GM21423 (cell line): ENCODE measurements around the gene ACY1.

ENCODE experiments used
- ATAC-seq: cut with Tn5 transposase; IDR thresholded peaks from one replicate; pipeline ENCODE4 v1.9.1; 2021; ENCODE audit warnings: mild to moderate bottlenecking, moderate library complexity; ENCODE audit not compliant: unreplicated experiment

Gene ACY1

DNA sequence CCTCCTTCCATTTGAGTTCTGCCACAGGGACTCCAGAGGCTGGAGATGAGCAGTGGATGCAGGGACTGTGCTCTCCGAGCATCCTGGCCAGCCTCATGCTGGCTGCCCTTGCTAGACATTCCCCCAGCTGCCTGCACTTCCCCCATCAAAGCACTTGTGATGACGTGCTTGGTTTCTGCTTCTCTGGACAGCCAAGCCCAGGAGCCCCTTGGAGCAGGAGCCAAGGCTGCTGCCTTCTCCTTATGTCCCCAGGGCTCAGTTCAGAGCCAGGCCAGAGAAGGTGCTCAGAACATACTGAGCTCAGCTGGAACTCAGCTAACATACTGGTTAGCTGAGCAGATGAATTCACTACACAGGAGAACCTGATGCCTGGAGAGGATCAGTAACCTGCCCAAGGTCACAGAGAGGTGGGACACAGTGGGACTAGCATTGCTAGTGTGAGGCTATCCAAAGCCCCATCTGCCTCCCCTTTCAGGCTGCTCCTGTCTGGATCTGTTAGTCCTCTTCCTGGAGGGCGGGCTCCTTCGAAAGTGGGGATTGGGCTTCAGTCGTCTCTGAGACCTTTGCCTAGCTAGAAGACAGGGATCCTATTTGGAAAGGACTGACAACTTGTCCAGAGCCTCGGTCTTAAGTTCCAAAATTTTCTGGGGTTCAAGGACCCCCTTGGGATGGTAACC is 20.3 kb upstream of the ACY1 start:
- ATAC-seq: no peak

DNA sequence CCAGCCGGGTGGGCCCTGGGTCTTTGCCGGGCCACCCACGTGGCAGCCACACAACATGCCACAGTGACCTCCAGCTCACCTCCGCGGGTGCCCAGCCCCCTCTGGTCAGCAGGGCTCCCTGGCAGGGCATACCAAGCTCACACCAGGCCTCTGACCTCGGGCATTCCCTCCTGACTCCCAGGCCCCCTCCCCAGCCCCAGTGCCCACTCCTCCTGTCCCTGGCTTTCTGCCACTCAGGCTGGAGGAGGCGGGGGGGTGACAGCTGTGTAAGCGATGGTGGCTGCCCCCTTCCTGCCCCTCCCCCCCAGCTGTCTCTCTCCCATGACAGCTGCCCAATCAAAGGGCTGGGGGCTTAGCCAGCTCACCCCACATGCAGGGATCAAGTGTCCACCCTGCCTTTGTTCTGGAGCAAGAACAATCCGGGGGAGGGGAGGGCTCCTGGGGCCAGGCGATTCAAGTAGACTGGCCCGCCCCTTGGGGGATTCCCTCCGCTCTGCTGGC is 19.3 kb upstream of the ACY1 start:
- ATAC-seq: no peak

GRCh38 chr3:51964521-51964920 is 18.8 kb upstream of the ACY1 start:
- no peak for ATAC-seq

DNA sequence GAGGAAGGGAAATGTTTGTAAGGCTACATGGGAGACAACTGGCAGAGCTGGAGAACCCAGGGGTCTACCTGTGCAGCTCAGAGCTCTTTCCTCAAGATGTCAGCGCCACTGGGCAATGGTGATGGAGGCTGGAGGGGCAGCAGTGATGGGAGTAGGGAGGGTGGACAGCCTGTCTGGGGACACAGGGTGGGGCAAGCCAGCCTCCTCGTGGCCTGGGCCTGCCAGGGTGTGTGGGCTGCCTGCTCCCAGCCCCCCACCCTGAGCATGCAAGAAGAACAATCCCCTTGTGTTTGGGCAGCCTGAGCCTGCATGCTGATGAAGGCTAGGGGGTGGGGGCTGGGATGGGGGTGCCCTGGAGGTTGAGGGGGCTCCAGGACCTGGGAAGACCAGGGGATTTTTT is 17.3 kb upstream of the ACY1 start:
- no peak for ATAC-seq

DNA sequence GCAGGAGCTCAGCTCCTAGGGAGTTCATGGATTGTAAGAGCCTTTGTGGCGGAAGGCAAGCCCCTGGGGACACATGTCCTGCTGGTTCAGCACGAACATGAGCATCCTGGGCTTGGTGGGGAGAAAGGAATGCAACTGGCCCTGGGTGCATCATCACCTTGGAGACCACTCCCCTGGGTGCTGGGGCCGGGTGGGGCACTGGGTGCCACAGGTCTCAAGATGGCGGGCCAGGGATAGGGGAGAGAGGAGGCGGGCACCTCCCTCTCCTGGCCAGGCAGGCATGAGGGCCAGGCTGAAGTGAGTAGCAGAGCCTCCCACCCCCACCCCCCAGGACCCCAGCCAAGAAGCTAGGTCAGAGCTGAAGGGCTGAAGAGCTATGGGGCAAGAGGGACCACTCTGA is 16.8 kb upstream of the ACY1 start:
- no peak for ATAC-seq

- no peak for ATAC-seq
These were observed 16.4 kb upstream of the ACY1 start for GRCh38 chr3:51966922-51967383.

DNA sequence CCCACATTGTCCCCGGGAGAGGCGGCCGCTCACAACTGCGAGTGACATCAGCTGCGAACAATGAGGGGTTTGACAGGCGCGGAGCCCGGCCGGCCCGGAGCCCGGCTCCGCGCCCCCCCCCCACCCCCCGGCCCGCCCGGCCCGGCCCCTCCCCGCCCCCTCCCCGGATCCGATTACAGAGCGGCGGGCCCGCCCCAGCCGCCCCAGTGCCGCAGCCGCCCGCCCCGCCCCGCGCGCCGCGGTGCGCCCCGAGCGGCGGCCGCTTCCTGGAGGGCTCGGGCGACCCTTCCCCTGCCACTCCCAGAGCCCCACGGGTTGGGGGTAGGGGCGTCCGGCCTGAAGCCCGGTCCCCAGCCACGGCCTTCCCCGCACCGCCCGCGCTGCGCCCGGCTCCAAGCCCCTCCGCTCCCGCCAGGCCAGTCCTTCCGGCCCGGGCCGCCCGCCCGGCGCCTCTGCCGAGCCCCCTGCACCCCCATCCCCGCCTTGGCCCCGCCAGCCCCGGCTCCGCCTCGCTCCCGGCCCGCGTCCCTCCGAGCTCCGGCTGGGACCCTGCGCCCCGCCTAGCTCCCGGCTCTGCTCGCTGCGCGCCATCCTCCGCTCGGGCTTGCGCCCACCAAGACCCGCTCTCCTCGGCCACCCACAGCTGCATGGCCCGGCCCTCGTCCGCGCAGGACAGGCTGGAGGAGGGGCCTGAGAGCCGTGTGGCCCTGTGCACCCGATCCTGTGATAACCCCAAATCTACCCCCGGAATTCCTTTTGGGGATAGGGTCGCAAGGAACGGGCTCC is 15.8 kb upstream of the ACY1 start, which contains the start of gene PCBP4:
Gene PCBP4 (minus strand): TSS at position 71 of the 786 bp plus-strand sequence. CDS start 6,214 bp downstream, outside the sequence.
- ATAC-seq: no peak

DNA sequence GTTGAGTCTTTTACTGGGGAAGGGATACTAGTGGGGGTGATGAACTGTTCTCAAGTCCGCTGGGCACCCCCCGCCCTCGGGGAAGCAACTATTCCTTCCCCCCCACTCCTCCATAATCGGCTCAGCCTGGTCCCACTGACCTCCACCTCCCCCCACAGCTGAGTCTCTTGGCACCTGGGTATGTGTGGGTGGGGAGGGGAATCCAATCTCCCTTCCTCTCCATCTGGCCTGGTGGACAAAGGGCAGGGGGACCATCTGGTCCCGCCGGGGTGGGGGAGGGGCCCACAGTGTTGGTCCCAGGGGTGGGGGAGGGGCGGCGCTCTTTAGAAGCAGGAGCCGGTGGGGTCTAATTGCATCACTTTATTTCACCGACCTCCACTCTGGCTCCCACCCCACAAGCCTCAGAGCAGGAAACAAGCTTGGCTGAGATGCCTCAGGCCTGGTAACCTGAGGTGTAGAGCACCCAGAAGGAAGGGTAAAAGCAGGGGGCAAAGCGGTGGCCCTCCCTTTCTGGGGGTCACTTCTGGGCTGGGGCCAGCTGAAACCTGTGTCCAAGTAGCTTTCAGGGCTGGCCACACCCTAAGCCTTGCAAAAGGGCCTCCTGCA is 15.1 kb upstream of the ACY1 start:
- ATAC-seq: no peak

DNA sequence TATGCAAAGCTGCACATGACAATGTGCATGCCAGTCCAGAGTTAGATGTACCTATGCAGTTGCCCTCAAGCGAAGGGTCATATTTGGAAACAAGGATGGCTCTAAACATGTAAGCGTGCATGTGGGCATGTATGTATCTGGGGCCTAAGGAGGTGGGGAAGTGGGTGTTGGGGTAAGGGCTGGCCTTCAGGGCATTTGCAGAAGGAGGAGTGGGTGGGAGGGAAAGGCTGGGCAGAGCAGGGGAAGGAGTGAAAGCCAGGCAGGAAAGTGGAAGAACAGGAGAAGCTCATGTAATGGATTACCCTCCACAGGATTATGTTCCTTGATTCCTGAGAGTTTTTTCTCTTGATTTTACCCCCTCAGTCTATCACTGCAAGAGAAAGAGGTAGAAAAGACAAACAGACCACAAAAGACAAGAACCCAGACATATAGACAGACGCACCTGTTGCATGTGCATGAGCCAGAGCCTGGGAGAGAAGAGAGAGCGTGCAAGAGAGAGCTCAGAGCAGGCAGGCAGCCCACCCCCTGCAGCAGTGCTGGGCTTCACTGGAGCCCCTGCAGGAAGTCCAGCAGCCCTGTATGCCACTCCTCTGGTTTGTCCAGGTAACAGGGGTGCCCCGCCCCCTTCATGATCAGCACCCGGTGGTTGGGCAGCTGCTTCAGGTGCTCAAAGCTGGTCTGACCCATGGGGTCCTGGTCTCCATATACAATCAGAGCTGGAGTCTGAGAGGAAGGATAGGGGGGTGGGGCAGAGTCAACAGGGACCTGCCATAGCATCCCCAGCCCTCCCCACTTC is 14.3 kb upstream of the ACY1 start:
- ATAC-seq: no peak

GRCh38 chr3:51969841-51970240 is 13.5 kb upstream of the ACY1 start:
- no peak for ATAC-seq

- no peak for ATAC-seq
These were observed 12.6 kb upstream of the ACY1 start for GRCh38 chr3:51970606-51971300.

DNA sequence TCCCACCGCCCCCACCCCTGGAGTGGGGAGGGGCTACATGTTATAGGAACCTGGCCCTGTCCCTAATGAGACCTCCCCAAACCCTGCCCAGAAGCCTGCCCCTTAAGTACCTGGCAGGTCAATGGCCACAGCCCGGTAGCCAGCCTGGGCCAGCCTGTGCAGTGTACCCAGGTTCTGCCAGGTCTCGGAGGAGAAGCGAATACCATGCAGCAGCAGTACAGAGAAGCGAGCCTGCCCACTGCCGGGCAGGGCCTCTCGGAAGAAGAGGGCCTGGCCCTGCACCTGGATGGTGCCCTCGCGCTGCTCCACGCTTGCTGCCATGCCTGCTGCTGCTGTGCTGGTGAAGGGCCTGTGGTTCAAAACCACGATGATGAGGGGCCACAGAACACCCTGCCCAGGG is 12.0 kb upstream of the ACY1 start:
- no peak for ATAC-seq

DNA sequence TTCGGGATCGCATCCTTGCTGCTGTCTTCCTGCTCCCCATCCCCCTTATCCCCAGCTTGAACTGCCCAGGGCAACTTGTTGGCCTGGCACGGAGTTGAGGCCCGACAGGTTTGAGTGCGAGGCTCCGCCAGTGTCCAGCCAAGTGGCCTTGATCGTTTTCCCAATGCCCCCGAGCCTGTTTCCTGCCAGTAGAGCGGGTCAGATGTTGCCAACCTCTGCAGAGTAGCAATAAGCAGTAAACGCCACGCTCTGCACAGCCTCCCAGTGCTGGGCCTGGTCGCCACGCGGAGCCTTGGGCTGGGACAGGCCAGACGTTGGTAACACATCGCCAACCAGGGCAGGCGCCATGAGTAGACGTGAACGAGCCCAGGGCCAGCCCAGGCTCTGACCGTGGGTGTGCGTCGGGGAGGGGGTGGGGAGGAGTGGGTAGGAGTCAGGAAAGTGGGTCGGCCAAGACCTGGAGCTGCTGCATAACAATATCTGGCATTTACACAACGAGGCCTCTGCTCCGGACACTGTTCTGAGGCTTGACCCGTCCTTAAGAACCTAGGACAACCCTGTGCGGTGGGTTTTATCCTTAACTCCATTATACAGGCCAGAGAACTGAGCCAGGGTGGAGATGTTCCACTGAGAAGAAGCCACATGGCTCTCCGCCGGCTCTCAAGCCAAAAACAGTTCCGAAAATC is 8.9 kb upstream of the ACY1 start:
- ATAC-seq: peak; percentile 3

GRCh38 chr3:51974963-51975851 is 8.1 kb upstream of the ACY1 start, which contains the start of gene ABHD14A:
TSS of gene ABHD14A (plus strand) at chr3:51975064. CDS start at chr3:51975136, 72 bp downstream.
- peak; percentile 44 for ATAC-seq

DNA sequence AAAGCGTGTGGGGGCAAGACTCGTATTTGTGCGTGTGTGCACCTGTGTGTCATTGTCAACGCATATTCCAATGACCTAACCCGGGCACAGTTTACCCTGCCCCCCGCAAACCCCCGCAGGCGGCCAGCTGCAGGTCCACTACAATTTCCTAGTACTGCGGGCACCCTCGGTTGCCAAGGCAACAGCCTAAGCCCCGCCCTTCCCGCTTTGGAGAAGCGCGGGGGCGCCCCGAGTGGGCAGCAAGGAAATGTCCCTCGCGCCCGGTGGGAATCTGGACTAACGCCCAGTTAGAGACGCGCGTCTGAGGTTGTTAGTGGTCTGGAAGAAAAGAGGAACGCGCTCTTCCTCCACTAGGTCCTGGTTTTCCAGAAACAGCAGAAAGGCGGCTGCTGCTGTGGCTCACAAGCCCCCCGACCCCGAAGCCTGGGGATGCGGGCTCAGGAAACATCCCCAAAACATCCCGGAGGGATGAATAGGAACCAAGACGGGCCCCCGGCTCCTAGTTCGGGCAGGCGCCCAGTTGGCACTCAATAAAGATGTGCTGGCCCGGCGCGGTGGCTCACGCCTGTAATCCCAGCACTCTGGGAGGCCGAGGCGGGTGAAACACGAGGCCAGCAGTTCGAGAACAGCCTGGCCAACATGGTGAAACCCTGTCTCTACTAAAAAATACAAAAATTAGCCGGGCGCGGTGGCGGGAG is 7.3 kb upstream of the ACY1 start:
- ATAC-seq: no peak

DNA sequence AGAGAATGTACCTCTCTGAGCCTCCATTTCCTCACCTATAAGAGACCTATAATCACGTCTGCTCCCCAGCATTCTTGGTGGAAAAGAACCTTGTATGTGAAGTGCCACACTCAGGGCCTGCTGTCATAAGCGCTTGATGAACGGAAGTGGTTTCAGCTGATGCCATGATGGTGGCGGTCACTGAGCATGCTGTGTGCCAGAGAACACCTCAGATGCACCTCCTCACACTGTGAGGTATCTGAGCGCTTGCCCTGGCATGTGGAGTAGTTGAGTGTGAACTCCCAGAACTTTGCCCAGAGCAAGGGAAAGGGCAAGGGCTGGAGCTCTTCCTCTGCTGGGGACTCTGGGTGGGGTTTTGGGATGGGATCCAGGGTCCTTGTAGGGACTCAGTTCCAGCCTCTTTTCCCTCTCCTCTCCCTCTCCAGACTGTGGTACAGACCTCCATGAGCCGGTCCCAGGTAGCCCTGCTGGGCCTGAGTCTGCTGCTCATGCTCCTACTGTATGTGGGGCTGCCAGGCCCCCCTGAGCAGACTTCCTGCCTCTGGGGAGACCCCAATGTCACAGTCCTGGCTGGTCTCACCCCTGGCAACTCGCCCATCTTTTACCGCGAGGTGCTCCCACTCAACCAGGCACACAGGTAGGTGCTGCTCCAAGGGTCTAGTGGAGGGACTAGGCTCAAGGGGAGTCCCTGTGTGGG is 5.7 kb upstream of the ACY1 start:
- no peak for ATAC-seq

DNA sequence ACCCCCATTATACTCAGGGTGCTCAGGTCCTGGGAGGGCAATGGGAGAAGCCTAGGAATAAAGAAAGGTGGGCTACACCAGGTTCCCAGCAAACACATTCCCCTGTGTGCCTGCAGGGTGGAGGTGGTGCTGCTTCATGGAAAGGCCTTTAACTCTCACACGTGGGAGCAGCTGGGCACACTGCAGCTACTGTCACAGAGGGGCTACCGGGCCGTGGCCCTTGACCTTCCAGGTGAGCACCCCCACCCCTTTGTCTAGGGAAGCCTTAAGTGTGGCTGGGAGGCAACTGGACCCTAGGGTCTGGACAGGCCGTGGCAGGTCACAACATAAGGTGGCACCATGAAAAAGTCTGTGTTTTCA is 5.2 kb upstream of the ACY1 start:
- no peak for ATAC-seq
